Kidney (tissue), 14 donors: ENCODE results near the gene CD160. TPM values are rescaled to one million over a fixed set of nuclear protein-coding genes. Genes with fewer than 3 reads are reported as not detected.

Experiments
- DNase-seq, 5 donors: peaks; one replicate each; pipeline ENCODE4 v3.0.0-alpha.2; 2013 to 2020
- FAIRE-seq: peaks from 2 replicates; lab custom pipeline; 2012; peaks lifted over from hg19 to GRCh38; lab: Jason Lieb, UNC
- H3K27ac ChIP-seq, 2 donors: one replicate each; pipeline ENCODE4 v1.7.0; 2013; ENCODE audit warnings: low read depth in 2 of 2, low read length in 2 of 2, inconsistent platforms in 1 of 2
- H3K27me3 ChIP-seq: one replicate; pipeline ENCODE4 v1.7.1; 2013; ENCODE audit warnings: low read length, inconsistent platforms; ENCODE audit not compliant: control insufficient read depth, insufficient read depth
- H3K36me3 ChIP-seq, 3 donors: one replicate each; pipeline versions ENCODE4 v1.7.0 to v1.7.1; 2013; ENCODE audit warnings: low read length in 3 of 3, control low read depth in 1 of 3, inconsistent platforms in 1 of 3; ENCODE audit not compliant: insufficient read depth in 3 of 3, control insufficient read depth in 2 of 3
- H3K4me1 ChIP-seq, 3 donors: one replicate each; pipeline versions ENCODE4 v1.7.0 to v1.7.1; 2013; ENCODE audit warnings: low read length in 3 of 3, inconsistent platforms in 1 of 3, low read depth in 1 of 3; ENCODE audit not compliant: control insufficient read depth in 2 of 3, insufficient read depth in 2 of 3
- H3K4me3 ChIP-seq, 3 donors: one replicate each; pipeline versions ENCODE4 v1.7.0 to v1.8.1; 2013; ENCODE audit warnings: low read length in 3 of 3, control low read depth in 1 of 3, inconsistent platforms in 1 of 3
- H3K9ac ChIP-seq, 3 donors: one replicate each; pipeline versions ENCODE4 v1.7.0 to v1.7.1; 2013; ENCODE audit warnings: low read length in 3 of 3, control low read depth in 1 of 3, inconsistent platforms in 1 of 3
- H3K9me3 ChIP-seq, 3 donors: one replicate each; pipeline versions ENCODE4 v1.7.0 to v1.7.1; 2013; ENCODE audit warnings: low read length in 3 of 3, control low read depth in 1 of 3, inconsistent platforms in 1 of 3; ENCODE audit not compliant: control insufficient read depth in 2 of 3, insufficient read depth in 1 of 3
- CTCF ChIP-seq: IDR thresholded peaks from 3 replicates; pipeline ENCODE4 v1.5.1; 2012; ENCODE audit warnings: mild to moderate bottlenecking, moderate library complexity, borderline replicate concordance; ENCODE audit not compliant: insufficient read depth; ENCODE audit errors: extremely low read depth
- intact Hi-C: fragments of 100-400 bp; cut with DNase I; formaldehyde crosslinking; loops from one replicate; pipeline ENCODE4 v1.11.1; 2022
- polyA plus RNA-seq: library from polyadenylated mRNA; stranded (reverse); fragments of 350-450 nt; fragmentation: Illumina TruSeq; extraction: RNeasy Lipid Tissue Mini Kit (QIAGEN cat#74804); gene quantifications from one replicate; pipeline ENCODE4 v1.2.3, GENCODE V29; 2014; ENCODE audit warnings: low read depth, low replicate concordance; ENCODE audit not compliant: insufficient read depth
- total RNA-seq: library from RNA; stranded (reverse); fragmentation: NEBNext Ultra II Directional; extraction: Animal tissue kit (Norgen Biotek cat#: 25700); gene quantifications from one replicate; pipeline ENCODE4 v1.2.1, GENCODE V29; 2021
- donor health status: control.
- donor health status: control.
- donor health status: control.
- donor health status: control.
- donor health status: control.
- donor health status: DM: yes; HTN: yes; CAD: no.
- donor health status: Normal renal cell carcinoma (clear cell type).

Gene CD160
- total and polyA plus RNA-seq, 2 donors from 2014 or later, result 0.60 TPM; not detected in 1

GRCh38 chr1:145778146-145778540 is 58.8 kb downstream of the CD160 start:
- no peak for TF ChIP-seq CTCF
- DNase-seq (no peak), FAIRE-seq (no peak)
- Histone ChIP-seq H3K4me1 (no peaks in the 10 kb centered on the region), H3K36me3 (no peaks in the 10 kb centered on the region), H3K4me3 (no peak overlapping the region), H3K27me3 (no peaks in the 10 kb centered on the region), H3K27ac (no peak overlapping the region), H3K9ac (no peak overlapping the region), H3K9me3 (no peaks in the 10 kb centered on the region)
- intact Hi-C loops, result no loop called here

GRCh38 chr1:145782272-145783099 is 63.2 kb downstream of the CD160 start:
- Histone ChIP-seq H3K36me3 (no peaks in the 10 kb centered on the region), H3K9me3 (no peaks in the 10 kb centered on the region), H3K27ac (no peak overlapping the region), H3K4me3 (no peak overlapping the region), H3K9ac (no peak overlapping the region), H3K4me1 (peaks cover 0 to 4% (median 0%) of the 10 kb centered on the region in 3 donors), H3K27me3 (no peaks in the 10 kb centered on the region)
- no peak for FAIRE-seq
- no peak for DNase-seq
- no peak for TF ChIP-seq CTCF
- intact Hi-C loops, result no loop called here

- Histone ChIP-seq H3K27ac (no peak overlapping the region), H3K27me3 (no peaks in the 10 kb centered on the region), H3K36me3 (peaks cover 0 to 5% (median 4%) of the 10 kb centered on the region in 3 donors), H3K4me1 (peaks cover 0 to 4% (median 0%) of the 10 kb centered on the region in 3 donors), H3K4me3 (no peak overlapping the region), H3K9me3 (no peaks in the 10 kb centered on the region), H3K9ac (no peak overlapping the region)
- DNase-seq, result no peak
- intact Hi-C loops, result no loop called here
- FAIRE-seq, result no peak
- no peak for TF ChIP-seq CTCF
Measured at GRCh38 chr1:145784409-145784808, 65.1 kb downstream of the CD160 start.
